Daoy (cell line): ENCODE results near the gene NBPF3. TPM values are rescaled to one million over a fixed set of nuclear protein-coding genes. Genes with fewer than 3 reads are reported as not detected.
"Not testable (repeated sequence)": the region's sequence is repeated elsewhere in the genome, so short reads cannot be mapped to it uniquely, and the experiment has no call there.

Experiments used
- DNase-seq: peaks from one replicate; pipeline ENCODE4 v3.0.0-alpha.2; 2015; ENCODE audit warnings: low read depth
- total RNA-seq: library from RNA; depleted of rRNA; stranded (reverse); fragments of >200 nt; shearing (Covaris generic); gene quantifications from 2 replicates; pipeline ENCODE4 v1.2.3, GENCODE V29; 2014; rRNA removed

Gene NBPF3
- total RNA-seq, 1 experiment from 2014 or later, result 9.3 TPM

- DNase-seq, result no peak
Measured at GRCh38 chr1:21518774-21519455, 79.0 kb downstream of the NBPF3 start.

DNA sequence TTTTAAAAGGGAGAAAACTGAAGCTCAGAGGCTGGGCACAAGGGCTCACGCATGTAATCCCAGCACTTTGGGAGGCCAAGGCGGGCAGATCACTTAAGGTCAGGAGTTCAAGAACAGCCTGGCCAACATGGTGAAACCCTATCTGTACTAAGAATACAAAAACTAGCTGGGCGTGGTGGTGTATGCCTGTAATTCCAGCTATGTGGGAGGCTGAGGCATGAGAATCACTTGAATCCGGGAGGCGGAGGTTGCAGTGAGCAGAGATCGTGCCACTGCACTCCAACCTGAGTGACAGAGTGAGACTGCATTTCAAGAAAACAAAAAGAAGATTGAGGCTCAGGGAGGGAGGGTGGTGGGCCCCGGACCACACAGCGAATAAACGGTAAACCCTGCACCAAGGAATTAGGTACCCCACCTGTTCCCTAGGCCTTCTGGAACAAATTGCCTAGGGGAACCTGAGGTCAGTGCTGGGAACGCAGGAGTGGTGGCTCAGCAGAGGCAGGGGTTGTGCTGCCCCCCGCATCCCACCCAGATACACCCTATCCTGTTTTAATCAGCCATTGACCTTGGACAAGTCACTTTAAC lies 79.6 kb downstream of the NBPF3 start:
- DNase-seq, result not testable (repeated sequence)

DNA sequence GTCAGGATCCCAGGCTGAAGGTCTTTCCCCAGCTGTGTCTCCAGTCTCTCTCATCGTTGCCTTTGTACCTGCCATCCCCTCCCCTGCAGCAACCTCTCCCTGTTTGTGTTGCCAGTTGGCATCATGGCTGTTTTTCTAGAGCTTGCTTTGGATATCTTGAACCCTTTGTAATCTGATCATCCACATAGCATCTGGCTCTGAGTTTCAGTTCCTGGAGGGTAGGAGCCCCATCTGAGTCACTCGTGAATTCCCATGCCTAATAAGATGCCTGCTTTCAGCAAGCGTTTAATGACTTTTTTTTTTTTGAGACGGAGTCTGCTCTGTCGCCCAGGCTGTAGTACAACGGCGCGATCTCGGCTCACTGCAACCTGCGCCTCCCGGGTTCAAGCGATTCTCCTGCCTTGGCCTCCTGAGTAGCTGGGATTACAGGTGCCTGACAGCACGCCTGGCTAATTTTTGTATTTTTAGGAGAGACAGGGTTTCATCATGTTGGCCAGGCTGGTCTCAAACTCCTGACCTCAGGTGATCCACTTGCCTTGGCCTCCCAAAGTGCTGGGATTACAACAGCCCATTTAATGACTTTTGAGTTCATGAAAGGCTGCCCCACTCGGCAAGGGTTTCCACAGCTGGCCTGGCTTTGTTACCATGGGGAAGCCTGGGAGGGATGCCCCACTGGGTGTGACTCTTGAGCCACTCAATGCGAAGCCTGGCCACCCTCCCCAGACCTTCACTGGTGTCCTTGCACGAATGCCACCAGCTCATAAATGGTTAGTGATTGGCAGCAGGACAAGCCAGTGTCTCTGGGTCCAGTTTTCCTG lies 81.2 kb downstream of the NBPF3 start:
- DNase-seq, result peak; percentile 75

- DNase-seq, result no peak
Measured at GRCh38 chr1:21521717-21522060, 81.8 kb downstream of the NBPF3 start.

DNA sequence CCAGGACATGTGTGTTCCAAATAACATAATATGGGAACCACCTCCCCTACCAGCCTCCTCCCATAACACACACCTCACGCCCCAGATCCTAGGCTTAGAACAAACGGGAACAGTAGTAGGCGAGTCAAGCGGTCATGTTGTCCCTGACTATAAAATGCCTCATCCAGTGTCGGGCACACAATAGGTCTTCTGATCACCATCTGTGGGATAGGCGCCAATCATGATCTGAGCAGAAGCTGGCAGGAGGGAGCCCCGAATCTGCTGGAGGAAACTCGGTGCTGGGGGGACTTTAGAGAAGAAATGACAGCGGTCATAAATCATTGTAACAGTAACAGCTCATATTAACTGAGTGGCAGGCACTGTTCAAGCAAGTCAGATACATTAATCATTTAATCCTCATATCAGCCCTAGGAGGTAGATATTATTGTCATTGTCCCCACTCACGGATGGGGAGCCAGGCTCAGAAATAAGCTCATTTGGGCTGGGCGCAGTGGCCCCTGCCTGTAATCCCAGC lies 82.6 kb downstream of the NBPF3 start:
- DNase-seq, result no peak

- DNase-seq, result no peak
Measured at GRCh38 chr1:21523297-21523813, 83.4 kb downstream of the NBPF3 start.

DNA sequence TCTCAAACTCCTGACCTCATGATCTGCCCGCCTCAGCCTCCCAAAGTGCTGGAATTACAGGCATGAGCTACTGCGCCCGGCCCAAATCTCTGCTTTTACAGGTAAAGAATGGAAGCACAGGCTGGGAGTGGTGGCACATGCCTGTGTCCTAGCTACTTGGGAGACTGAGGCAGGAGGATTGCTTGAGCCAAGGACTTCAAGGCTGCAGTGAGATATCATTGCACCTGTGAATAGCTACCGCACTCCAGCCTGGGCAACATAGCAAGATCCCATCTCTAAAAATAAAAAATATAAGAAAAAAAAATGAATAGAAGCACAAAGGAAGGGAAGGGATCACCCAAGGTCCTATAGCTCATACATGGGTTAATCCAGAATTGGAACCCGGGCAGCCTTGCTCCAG lies 84.3 kb downstream of the NBPF3 start:
- DNase-seq, result no peak

DNA sequence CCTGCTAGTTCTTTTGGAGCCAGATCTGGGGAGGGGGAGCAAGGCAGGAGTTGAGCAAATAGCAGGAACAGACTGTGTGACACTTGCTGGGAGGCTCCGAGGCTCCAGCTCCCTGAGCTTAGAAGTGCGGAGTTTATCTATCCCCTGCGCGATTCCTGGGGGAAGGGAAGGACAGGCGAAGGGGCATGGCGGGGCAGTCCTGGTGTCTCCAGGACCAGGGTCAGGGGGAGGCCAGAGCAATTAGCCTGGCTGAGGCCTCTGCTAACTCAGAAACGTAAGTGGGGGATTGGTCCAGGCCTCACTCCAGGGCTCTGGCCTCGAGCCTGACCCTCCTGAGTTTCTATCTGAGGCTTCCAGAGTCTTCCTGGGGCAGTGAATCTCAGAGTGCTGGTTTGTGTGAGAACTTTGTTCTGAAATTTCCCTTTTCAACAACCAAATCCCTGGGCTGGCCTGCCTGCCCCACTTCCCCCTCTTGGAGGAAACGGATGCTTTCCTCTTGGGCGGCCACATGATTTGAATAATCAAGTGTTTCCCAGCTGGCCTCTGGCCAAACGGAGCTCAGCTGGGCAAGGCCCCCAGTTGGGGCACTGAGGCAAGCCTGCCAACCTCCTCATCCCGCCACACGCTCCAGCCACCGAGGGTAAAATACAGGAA lies 84.9 kb downstream of the NBPF3 start:
- no peak for DNase-seq

DNA sequence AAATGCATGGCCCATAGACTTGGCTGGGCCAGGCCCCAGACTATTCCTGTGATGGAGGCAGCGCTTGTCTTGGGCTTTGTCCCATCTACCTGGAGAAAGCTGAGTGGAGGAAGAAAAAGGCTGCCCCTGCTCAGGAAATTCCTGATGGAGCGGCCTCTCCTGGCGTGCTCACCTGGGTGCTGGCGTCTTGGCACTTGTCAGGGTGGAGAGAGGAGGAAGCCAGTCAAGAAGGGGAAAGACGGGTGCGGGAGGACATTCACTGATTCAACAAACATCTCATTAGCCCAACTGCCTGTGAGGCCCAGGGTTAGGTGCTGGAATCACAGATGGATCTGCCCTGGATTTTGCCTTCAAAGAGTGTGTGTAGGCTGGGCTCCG lies 85.4 kb downstream of the NBPF3 start:
- no peak for DNase-seq

DNA sequence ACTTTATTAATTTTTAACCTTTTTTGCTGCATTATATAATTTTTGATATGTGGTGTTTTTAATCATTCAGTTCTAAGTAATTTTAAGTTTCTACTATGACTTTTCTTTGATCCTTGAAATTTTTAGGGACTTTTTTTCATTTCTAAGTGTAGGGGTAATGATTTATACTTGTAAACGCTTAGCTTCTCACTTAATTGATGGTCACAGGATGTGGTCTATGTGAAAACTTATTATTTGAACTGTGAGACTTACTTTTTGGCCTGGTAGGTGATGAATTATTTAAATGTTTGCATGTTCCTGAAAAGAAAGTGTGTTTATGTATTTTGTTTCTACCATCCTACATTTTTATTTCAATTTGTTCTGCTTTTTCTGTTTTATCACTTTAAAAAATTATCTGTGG lies 86.5 kb downstream of the NBPF3 start:
- DNase-seq, result no peak

GRCh38 chr1:21530368-21531016 lies 90.6 kb downstream of the NBPF3 start:
- DNase-seq, result peak; percentile 64

- no peak for DNase-seq
Measured at GRCh38 chr1:21531241-21531640, 91.3 kb downstream of the NBPF3 start.

DNA sequence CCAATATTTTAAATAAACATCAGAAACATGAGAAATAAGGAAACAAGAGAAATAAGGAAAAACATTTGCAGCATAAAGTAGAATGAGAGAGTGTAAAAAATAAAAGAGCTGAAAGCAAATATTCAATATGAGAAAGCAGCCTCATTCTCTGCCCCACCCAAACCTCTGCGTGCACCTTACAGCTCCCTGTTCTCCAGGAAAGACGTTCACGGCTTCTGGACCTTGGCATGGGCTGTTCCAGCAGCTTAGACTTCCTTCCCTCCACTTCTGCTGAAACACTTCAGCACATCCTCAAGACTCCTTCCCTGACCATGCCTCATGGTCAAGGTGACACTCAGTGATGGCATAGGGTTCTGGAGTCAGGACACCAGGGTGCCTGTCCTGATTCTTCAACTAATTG lies 92.6 kb downstream of the NBPF3 start:
- no peak for DNase-seq

DNA sequence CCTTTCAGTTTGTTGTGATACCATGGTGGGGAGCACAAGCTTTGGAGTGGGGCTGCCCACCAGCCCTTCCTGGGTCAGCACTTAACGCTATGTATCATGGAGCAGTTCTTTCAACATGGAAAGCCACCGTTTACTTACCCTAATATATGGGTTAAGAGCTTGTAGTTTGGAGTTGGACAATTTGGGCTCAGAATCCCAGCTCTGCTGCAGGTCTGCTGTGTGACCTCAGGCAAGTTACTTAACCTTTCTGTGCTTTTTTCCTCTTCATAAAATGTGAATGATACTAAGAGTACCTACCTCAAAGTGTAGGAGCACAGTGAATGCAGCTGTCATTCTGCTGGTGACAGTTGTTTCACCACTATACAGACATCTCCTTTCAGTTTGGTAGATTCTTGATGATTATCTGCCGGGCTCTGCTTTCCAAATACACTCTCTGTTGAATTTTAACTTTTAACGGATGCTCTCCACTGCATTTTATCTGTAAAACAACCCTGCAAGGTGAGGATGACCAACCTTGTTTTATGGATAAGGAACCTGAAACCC lies 93.1 kb downstream of the NBPF3 start:
- DNase-seq, result no peak

GRCh38 chr1:21534146-21534545 lies 94.2 kb downstream of the NBPF3 start:
- no peak for DNase-seq

Other genes starting within 250 kb of the NBPF3 start
- gene ECE1, start 149.7 kb upstream of the NBPF3 start, total RNA-seq, result 59.8 and 69.8 TPM in 2 replicates
- gene ALPL, start 69.3 kb downstream of the NBPF3 start, total RNA-seq, result 1.4 and 2.7 TPM in 2 replicates
- gene RAP1GAP, start 229.2 kb downstream of the NBPF3 start, total RNA-seq, result 0.39 and 0.80 TPM in 2 replicates